ENCODE measurements around the gene RPL14. TPM values are rescaled to one million over a fixed set of nuclear protein-coding genes. Genes with fewer than 3 reads are reported as not detected.

Gene RPL14
- total RNA-seq, 1 experiment from 2014 or later = 624 TPM

DNA sequence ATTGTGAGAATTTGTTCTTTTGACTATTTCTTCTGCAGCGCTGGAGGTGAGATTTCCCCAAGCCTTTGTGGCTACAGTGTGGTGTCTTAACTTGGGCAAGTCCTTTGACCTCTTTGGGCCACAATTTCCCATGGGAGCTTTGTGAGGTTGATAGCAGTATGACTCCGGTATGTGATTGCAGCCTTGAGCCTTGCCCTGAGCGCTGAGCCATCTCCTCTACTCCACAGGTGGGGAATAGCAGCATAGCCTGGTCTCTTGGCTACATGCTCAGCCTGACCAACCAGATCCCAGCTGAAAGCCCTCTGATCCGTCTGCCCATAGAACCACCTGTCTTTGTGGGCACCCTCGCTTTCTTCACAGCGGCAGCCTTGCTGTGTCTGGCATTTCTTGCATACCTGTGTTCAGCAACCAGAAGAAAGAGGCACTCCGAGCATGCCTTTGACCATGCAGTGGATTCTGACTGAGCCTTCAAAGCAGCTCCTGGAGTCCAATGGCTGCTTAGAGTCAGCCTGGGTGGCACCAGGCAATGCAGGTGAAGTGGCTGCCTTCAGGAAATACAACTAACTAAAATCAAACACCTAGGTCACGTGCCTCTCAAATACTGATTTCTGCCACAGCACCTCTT is 30.0 kb upstream of the RPL14 start:
- no peaks in the 10 kb centered on the region for H4K20me1 ChIP-seq (ENCODE audit: low read length)
- CTCF ChIA-PET = no interaction called here

DNA sequence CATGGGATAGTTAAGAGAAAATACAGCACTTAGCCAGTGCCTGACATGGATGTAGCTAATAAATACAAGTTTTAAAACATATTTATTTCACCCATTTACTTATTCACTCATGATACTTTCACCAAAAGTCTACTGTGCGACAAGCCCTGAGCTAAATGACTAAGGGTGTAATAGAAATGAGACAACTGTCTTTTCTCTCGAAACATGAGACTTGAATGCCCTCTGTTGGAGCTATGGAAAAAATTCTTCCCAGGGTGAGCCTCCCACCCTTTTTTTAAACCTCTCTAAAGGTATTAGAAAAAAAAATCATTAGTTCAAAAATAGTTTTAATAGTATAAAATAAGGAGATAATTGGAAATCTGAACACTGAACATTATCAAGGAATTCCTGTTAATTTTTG is 24.3 kb upstream of the RPL14 start:
- H3K4me2 ChIP-seq (ENCODE audit: low read length) = no peak overlapping the region
- H3K9me2 ChIP-seq (replicated peaks; ENCODE audit: low read length) = no peaks in the 10 kb centered on the region
- CTCF ChIA-PET = interaction anchor here (0.6 kb wide), 2 partner anchors 104 to 120 kb away, joined by 3 to 4 read pairs; no protein-coding TSS in a partner anchor
- no peaks in the 10 kb centered on the region for H3F3A ChIP-seq (ENCODE audit: low read length, unreplicated experiment)
- no peak overlapping the region for H3K4me3 ChIP-seq (ENCODE audit: low read length)
- POLR2A ChIA-PET (ENCODE audit: unreplicated experiment) = interaction anchor here (0.6 kb wide), 1 partner anchor 213 kb away, joined by 3 read pairs; no protein-coding TSS in a partner anchor
- H2AFZ ChIP-seq (ENCODE audit: low read length) = no peak overlapping the region
- H3K4me1 ChIP-seq (ENCODE audit: insufficient read depth, low read length) = no peaks in the 10 kb centered on the region
- no peaks in the 10 kb centered on the region for H3K27me3 ChIP-seq (ENCODE audit: low read length)
- H3K9me3 ChIP-seq (ENCODE audit: low read length) = no peaks in the 10 kb centered on the region
- no peak overlapping the region for H3K27ac ChIP-seq (ENCODE audit: low read length)
- H3K36me3 ChIP-seq (ENCODE audit: low read depth, low read length) = no peaks in the 10 kb centered on the region
- ATAC-seq (peak; percentile 50; the same call in 1 of the 2 replicates), DNase-seq (peak; percentile 49)
- intact Hi-C loops (cut with micrococcal nuclease) = loop anchor here (1.0 kb wide), 1 partner anchor 105 kb away; no protein-coding TSS in a partner anchor
- BruUV-seq (replicated peaks) = no TSS peak
- H4K20me1 ChIP-seq (ENCODE audit: low read length) = no peaks in the 10 kb centered on the region
- H3K79me2 ChIP-seq (ENCODE audit: low read length) = no peaks in the 10 kb centered on the region
- H3K9ac ChIP-seq (ENCODE audit: low read length) = no peak overlapping the region
- TF ChIP-seq CTCF (conservative IDR thresholded peaks at IDR 0.05; ENCODE audit: low read depth, low read length) = peak; percentile 64
- no peak for TF ChIP-seq EZH2phosphoT487 (IDR thresholded peaks at IDR 0.05; ENCODE audit: borderline replicate concordance, low read length)
- no peak for TF ChIP-seq EZH2 (IDR thresholded peaks at IDR 0.05; ENCODE audit: low read length, unreplicated experiment)

More for the DNA sequence above, 30.0 kb upstream of the RPL14 start:
- Histone ChIP-seq H3F3A (ENCODE audit: low read length, unreplicated experiment) (no peaks in the 10 kb centered on the region), H2AFZ (ENCODE audit: low read length) (no peak overlapping the region), H3K4me3 (ENCODE audit: low read length) (no peak overlapping the region), H3K9me2 (replicated peaks; ENCODE audit: low read length) (no peaks in the 10 kb centered on the region), H3K4me1 (ENCODE audit: insufficient read depth, low read length) (no peaks in the 10 kb centered on the region), H3K27ac (ENCODE audit: low read length) (no peak overlapping the region), H3K36me3 (ENCODE audit: low read depth, low read length) (no peaks in the 10 kb centered on the region), H3K9me3 (ENCODE audit: low read length) (no peaks in the 10 kb centered on the region), H3K27me3 (ENCODE audit: low read length) (no peaks in the 10 kb centered on the region), H3K9ac (ENCODE audit: low read length) (no peak overlapping the region), H3K79me2 (ENCODE audit: low read length) (no peaks in the 10 kb centered on the region), H3K4me2 (ENCODE audit: low read length) (no peak overlapping the region)
- ATAC-seq = no peak
- DNase-seq = no peak
- TF ChIP-seq EZH2 (IDR thresholded peaks at IDR 0.05; ENCODE audit: low read length, unreplicated experiment) (no peak), EZH2phosphoT487 (IDR thresholded peaks at IDR 0.05; ENCODE audit: borderline replicate concordance, low read length) (no peak), CTCF (conservative IDR thresholded peaks at IDR 0.05; ENCODE audit: low read depth, low read length) (no peak)
- intact Hi-C loops (cut with micrococcal nuclease) = no loop called here
- no TSS peak for BruUV-seq (replicated peaks)
- POLR2A ChIA-PET (ENCODE audit: unreplicated experiment) = no interaction called here

- Histone ChIP-seq H3K27ac (ENCODE audit: low read length) (no peak overlapping the region), H3K9ac (ENCODE audit: low read length) (no peak overlapping the region), H3K9me2 (replicated peaks; ENCODE audit: low read length) (no peaks in the 10 kb centered on the region), H4K20me1 (ENCODE audit: low read length) (no peaks in the 10 kb centered on the region), H3K4me3 (ENCODE audit: low read length) (no peak overlapping the region), H3K4me1 (ENCODE audit: insufficient read depth, low read length) (no peaks in the 10 kb centered on the region), H3K27me3 (ENCODE audit: low read length) (no peaks in the 10 kb centered on the region), H3K4me2 (ENCODE audit: low read length) (no peak overlapping the region), H3F3A (ENCODE audit: low read length, unreplicated experiment) (no peaks in the 10 kb centered on the region), H3K36me3 (ENCODE audit: low read depth, low read length) (no peaks in the 10 kb centered on the region), H3K9me3 (ENCODE audit: low read length) (no peaks in the 10 kb centered on the region), H2AFZ (ENCODE audit: low read length) (no peak overlapping the region), H3K79me2 (ENCODE audit: low read length) (no peaks in the 10 kb centered on the region)
- intact Hi-C loops (cut with micrococcal nuclease) = no loop called here
- ATAC-seq (no peak), DNase-seq (no peak)
- no TSS peak for BruUV-seq (replicated peaks)
- ChIA-PET CTCF (no interaction called here), POLR2A (ENCODE audit: unreplicated experiment) (no interaction called here)
- TF ChIP-seq EZH2phosphoT487 (IDR thresholded peaks at IDR 0.05; ENCODE audit: borderline replicate concordance, low read length) (no peak), CTCF (conservative IDR thresholded peaks at IDR 0.05; ENCODE audit: low read depth, low read length) (no peak), EZH2 (IDR thresholded peaks at IDR 0.05; ENCODE audit: low read length, unreplicated experiment) (no peak)
Measured at GRCh38 chr3:40437889-40438288, 19.2 kb upstream of the RPL14 start.

Measured in PC-3 (cell line).